ENCODE measurements around the gene ACADL. TPM values are rescaled to one million over a fixed set of nuclear protein-coding genes. Genes with fewer than 3 reads are reported as not detected.
"Not testable (repeated sequence)": the region's sequence is repeated elsewhere in the genome, so short reads cannot be mapped to it uniquely, and the experiment has no call there.

The ACADL gene
- total RNA-seq, 2 experiments from 2014 or later: not detected

DNA sequence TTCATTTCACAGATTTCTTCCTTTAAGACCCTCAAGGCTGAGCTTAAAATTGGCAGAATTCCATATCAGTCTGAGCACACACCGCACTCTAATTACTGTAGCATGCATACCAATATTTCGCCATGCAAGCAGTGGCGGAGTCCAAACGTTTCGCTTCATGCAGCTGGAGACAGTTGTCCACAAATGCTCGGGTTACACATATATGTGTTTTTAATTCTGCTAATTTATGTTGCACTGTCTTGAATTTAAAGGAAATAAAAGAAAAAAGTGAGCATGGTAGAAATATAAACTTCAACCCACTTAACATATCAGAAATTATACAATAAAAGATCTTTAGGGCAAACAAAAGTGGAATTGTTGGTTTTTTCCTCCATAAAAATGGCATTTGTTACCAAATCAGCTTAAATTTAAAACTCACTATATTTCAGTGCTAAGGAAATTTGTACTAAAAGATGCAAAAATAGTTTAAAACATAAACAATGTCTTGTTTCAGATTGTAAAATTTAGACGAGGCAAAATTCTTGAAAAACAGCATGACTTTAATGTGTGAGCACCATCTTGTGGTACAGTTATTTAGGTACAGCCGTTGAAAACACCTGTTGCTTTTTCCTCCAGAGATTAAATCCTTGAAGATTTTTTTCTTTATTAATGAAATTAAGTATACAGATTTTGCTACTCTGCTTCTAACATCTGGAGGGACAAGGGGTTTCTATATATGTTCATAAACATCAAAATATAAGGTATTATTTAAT, 30.0 kb downstream of the ACADL start:
- ChIA-PET CTCF (interaction anchor here (0.6 to 2.0 kb wide), 5 partner anchors 15 to 217 kb away, joined by 3 to 5 read pairs (median 3); no protein-coding TSS in a partner anchor), POLR2A (no interaction called here)
- peaks cover 11% of the 10 kb centered on the region for H3K27me3 Mint-ChIP-seq
- H3K27ac Mint-ChIP-seq: no peak overlapping the region
- no peak overlapping the region for H3K4me3 Mint-ChIP-seq
- H3K4me1 Mint-ChIP-seq: no peaks in the 10 kb centered on the region
- no peak for DNase-seq
- H3K9me3 Mint-ChIP-seq: no peaks in the 10 kb centered on the region
- no peaks in the 10 kb centered on the region for H3K36me3 Mint-ChIP-seq (ENCODE audit: low read depth)

DNA sequence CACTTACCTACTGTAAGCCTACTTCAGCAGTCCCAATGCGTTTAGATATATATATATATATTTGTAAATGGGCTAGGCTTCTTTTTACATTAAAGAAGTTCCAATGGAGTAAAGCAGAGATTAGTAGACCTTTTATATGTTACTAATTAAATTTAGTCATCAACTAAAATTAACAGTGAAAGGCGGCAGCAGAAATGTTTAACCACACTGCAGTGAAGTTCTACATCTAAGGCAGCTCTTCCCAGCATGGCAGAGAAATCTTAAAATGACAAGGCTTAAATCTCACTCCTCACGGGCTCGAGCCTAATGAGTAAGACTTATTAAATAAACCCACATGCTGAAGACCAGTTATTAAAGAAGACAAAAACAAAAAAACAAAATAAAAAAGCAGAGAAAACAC, 34.9 kb downstream of the ACADL start:
- Mint-ChIP-seq H3K4me1 (no peaks in the 10 kb centered on the region), H3K4me3 (no peak overlapping the region), H3K9me3 (peaks cover 3% of the 10 kb centered on the region), H3K27me3 (peaks cover 21% of the 10 kb centered on the region), H3K36me3 (ENCODE audit: low read depth) (peaks cover 9% of the 10 kb centered on the region), H3K27ac (no peak overlapping the region)
- DNase-seq: no peak
- POLR2A ChIA-PET: no interaction called here
- CTCF ChIA-PET: interaction anchor here (1.3 kb wide), 1 partner anchor 169 kb away, joined by 3 read pairs; no protein-coding TSS in a partner anchor

DNA sequence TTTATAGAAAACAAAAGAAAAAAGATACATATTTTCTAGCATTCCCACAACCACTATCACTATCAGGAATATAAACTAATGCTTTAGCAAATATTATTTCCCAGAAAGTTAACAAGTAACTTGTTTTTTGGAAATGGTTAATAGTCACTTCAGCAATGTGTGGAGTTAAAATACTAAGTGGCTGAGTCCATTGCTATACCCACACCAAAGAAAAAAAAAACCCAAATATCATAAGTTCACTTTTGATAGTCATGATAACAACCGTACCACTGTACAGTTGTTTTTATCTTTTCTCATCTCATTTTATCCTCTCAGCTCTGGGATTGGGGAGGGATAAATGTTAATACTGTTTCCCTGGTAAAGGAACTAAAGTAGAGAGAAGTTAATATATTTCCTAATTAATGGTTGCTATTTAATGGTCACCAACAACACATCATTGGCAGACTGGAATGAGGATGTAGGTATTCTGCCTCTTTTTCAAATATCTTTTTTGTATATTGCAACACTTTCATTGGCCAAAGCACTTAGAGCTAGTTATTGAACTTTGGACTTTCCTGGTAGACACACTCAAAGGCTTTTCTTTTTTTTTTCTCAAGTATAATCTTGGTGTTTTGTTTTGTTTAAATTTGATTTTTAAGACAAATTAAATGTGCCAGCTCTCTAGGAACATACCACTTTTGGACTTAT, 35.7 kb downstream of the ACADL start:
- Mint-ChIP-seq H3K9me3 (peaks cover 9% of the 10 kb centered on the region), H3K4me1 (no peaks in the 10 kb centered on the region), H3K27me3 (peaks cover 25% of the 10 kb centered on the region), H3K36me3 (ENCODE audit: low read depth) (peaks cover 14% of the 10 kb centered on the region), H3K27ac (no peak overlapping the region), H3K4me3 (no peak overlapping the region)
- ChIA-PET POLR2A (no interaction called here), CTCF (interaction anchor here (1.3 kb wide), 1 partner anchor 168 kb away, joined by 3 read pairs; no protein-coding TSS in a partner anchor)
- no peak for DNase-seq

DNA sequence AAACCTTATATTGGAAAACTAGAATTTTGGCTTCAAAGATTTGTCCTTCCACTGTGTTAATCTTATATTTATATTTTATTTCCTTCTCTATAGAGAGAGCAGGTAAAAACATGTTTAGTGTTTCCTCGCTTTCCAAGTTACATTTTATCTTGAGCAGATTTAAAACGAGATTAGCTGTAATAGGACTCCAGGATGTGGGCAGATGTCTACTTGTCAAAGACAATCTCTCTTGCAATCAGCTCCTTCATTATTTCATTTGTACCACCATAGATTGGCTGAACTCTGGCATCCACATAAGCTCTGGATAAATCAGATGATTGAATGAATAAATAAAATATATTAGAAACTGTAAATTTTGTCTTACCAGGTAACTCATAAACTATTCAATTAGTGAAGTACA, 36.5 kb downstream of the ACADL start:
- Mint-ChIP-seq H3K4me1 (peaks cover 4% of the 10 kb centered on the region), H3K36me3 (ENCODE audit: low read depth) (peaks cover 21% of the 10 kb centered on the region), H3K4me3 (no peak overlapping the region), H3K9me3 (peaks cover 17% of the 10 kb centered on the region), H3K27me3 (peaks cover 24% of the 10 kb centered on the region), H3K27ac (no peak overlapping the region)
- DNase-seq: no peak
- POLR2A ChIA-PET: no interaction called here
- CTCF ChIA-PET: no interaction called here

DNA sequence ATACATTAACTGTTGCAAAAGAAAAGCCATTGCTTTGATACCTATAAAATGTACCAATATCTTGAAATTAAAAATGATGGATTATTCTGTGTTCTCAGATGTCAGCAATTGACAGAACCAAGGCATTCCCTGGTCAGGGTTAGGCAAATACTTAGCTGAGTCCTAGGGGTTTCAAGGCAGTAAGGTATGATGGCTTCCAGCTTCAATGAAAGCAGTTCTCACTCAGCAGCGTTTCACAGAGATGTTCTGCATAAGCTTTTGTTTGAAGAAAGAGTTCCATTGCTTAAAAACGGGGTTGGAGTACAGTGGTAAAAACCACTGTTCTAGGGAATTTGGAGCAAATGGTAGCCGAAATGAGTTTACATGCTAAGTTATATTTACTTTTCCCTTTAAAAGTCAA, 37.1 kb downstream of the ACADL start:
- POLR2A ChIA-PET: no interaction called here
- Mint-ChIP-seq H3K4me1 (peaks cover 10% of the 10 kb centered on the region), H3K27ac (no peak overlapping the region), H3K36me3 (ENCODE audit: low read depth) (peaks cover 26% of the 10 kb centered on the region), H3K4me3 (no peak overlapping the region), H3K9me3 (peaks cover 23% of the 10 kb centered on the region), H3K27me3 (peaks cover 24% of the 10 kb centered on the region)
- no peak for DNase-seq
- CTCF ChIA-PET: no interaction called here

DNA sequence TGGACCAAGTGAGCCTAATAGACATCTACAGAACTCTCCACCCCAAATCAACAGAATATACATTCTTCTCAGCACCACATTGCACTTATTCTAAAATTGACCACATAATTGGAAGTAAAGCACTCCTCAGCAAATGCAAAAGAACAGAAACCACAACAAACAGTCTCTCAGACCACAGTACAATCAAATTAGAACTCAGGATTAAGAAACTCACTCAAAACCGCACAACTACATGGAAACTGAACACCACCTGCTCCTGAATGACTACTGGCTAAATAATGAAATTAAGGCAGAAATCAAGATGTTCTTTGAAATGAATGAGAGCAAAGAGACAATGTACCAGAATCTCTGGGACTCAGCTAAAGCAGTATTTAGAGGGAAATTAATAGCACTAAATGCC, 41.3 kb downstream of the ACADL start:
- POLR2A ChIA-PET, H3K27ac Mint-ChIP-seq, DNase-seq, CTCF ChIA-PET, H3K4me3 Mint-ChIP-seq: not testable (repeated sequence)
- H3K36me3 Mint-ChIP-seq (ENCODE audit: low read depth): peaks cover 27% of the 10 kb centered on the region
- peaks cover 32% of the 10 kb centered on the region for H3K27me3 Mint-ChIP-seq
- peaks cover 20% of the 10 kb centered on the region for H3K4me1 Mint-ChIP-seq
- H3K9me3 Mint-ChIP-seq: peaks cover 23% of the 10 kb centered on the region

DNA sequence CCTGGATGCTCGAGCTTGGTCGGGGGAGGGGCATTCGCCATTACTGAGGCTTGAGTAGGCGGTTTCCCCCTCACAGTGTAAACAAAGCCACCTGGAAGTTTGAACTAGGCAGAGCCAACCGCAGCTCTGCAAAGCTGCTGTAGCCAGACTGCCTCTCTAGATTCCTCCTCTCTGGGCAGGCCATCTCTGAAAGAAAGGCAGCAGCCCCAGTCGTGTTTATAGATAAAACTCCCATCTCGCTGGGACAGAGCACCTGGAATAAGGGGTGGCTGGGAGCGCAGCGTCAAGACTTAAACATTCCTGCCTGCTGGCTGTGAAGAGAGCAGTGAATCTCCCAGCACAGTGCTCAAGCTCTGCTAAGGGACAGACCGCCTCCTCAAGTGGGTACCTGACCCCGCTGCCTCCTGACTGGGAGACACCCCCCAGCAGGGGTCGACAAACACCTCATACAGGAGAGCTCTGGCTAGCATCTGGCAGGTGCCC, 43.6 kb downstream of the ACADL start:
- peaks cover 23% of the 10 kb centered on the region for H3K9me3 Mint-ChIP-seq
- CTCF ChIA-PET, H3K27ac Mint-ChIP-seq, DNase-seq, H3K4me3 Mint-ChIP-seq, POLR2A ChIA-PET: not testable (repeated sequence)
- peaks cover 44% of the 10 kb centered on the region for H3K27me3 Mint-ChIP-seq
- peaks cover 27% of the 10 kb centered on the region for H3K36me3 Mint-ChIP-seq (ENCODE audit: low read depth)
- H3K4me1 Mint-ChIP-seq: peaks cover 20% of the 10 kb centered on the region

DNA sequence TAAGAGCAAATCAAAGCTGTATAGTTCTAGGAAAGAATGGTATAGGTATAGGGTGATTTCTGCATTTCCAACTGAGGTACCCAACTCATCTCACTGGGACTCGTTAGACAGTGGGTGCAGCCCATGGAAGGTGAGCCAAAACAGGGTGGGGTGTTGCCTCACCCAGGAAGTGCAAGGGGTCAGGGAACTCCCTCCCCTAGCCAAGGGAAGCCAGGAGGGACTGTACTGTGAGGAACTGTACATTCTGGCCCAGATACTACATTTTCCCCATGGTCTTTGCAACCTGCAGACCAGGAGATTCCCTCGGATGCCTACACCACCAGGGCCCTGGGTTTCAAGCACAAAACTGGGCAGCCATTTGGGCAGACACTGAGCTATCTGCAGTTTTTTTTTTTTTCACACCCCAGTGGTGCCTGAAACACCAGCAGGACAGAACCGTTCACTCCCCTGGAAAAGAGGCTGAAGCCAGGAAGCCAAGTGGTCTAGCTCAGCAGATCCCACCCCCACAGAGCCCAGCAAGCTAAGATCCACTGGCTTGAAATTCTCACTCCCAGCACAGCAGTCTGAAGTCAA, 44.1 kb downstream of the ACADL start:
- Mint-ChIP-seq H3K27me3 (peaks cover 43% of the 10 kb centered on the region), H3K36me3 (ENCODE audit: low read depth) (peaks cover 22% of the 10 kb centered on the region), H3K9me3 (peaks cover 23% of the 10 kb centered on the region), H3K4me1 (peaks cover 20% of the 10 kb centered on the region)
- CTCF ChIA-PET, H3K4me3 Mint-ChIP-seq, H3K27ac Mint-ChIP-seq, DNase-seq: not testable (repeated sequence)
- POLR2A ChIA-PET: interaction anchor here (1.2 kb wide), 1 partner anchor 10 kb away, joined by 6 read pairs; the partner anchor contains the start of gene KANSL1L

DNA sequence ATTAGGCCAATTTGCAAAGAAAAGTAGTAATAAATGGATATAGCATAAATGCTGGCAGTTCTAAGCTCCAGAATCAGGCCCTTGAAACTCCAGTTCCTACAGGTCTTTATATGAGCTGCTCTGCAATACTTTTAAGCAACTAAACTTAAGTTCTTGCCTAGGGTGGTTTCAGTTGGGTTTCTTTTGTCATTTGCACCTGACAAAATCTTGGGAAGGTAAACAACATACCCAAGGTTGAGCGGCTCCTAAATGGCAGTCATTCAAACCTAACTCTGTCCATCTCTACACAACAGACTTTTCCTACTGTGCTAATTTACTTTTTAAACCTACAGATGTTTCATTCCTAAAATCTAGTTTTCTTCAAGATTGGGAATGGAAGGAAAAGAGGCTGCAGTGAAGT, 44.8 kb downstream of the ACADL start:
- POLR2A ChIA-PET: interaction anchor here (1.2 kb wide), 1 partner anchor 10 kb away, joined by 6 read pairs; the partner anchor contains the start of gene KANSL1L
- CTCF ChIA-PET: no interaction called here
- no peak for DNase-seq
- no peak overlapping the region for H3K4me3 Mint-ChIP-seq
- H3K36me3 Mint-ChIP-seq (ENCODE audit: low read depth): peaks cover 19% of the 10 kb centered on the region
- H3K9me3 Mint-ChIP-seq: peaks cover 21% of the 10 kb centered on the region
- no peak overlapping the region for H3K27ac Mint-ChIP-seq
- peaks cover 42% of the 10 kb centered on the region for H3K27me3 Mint-ChIP-seq
- H3K4me1 Mint-ChIP-seq: peaks cover 20% of the 10 kb centered on the region

DNA sequence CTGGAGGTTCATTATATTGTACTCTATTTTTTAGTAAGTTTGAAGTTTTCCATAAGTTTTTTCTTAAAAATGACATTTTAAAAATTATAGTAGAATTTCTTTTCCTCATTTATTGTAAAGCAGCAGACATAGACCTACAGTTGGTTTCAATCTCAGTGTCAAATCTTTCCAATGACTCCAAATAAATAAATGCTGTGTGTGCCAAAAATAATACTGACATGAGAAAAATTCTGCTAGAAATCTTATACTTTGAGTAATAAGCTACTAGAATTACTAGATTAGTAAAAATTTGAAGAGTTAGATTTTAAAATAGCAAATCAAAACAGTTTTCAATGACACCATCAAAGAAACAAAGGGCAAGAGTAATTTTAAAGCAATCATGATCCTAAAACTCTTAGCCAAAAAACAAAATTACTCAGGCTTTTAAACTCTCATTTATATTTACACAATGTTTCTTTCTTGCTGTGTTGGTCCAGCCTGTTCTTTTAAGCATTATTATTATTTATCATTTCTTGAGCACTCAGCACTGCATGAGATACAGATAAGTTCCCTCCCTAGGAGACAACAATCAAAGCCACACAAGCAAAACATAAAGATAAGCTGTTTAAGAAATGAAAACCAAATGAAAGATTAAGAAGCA, 45.8 kb downstream of the ACADL start:
- POLR2A ChIA-PET: interaction anchor here (1.2 kb wide), 1 partner anchor 9 kb away, joined by 6 read pairs; the partner anchor contains the start of gene KANSL1L
- H3K4me3 Mint-ChIP-seq: no peak overlapping the region
- CTCF ChIA-PET: interaction anchor here (0.9 kb wide), 1 partner anchor 16 kb away, joined by 3 read pairs; no protein-coding TSS in a partner anchor

DNA sequence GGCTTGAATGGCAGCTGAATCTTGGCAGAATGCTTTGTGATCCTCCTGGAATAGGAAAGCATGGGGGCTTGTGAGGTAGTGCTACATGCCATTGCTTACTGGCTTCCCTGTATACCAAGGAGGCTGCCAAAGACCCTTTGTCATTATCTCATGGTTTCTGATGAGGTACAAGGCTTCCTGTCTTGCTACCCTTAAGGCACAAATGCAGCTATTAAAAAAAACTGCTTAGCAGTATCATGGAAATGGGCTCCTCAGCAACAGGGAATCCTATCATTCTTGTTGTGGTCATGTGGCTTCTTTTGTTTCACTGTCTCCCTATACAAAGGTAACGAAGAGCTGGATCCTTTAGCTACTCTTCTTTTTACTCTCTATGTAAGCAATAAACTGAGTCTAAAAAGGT, 47.5 kb downstream of the ACADL start:
- DNase-seq: no peak
- ChIA-PET POLR2A (no interaction called here), CTCF (interaction anchor here (1.2 kb wide), 1 partner anchor 21 kb away, joined by 3 read pairs; no protein-coding TSS in a partner anchor)
- H3K27me3 Mint-ChIP-seq: peaks cover 49% of the 10 kb centered on the region
- no peak overlapping the region for H3K27ac Mint-ChIP-seq
- no peak overlapping the region for H3K4me3 Mint-ChIP-seq
- no peaks in the 10 kb centered on the region for H3K36me3 Mint-ChIP-seq (ENCODE audit: low read depth)
- no peaks in the 10 kb centered on the region for H3K9me3 Mint-ChIP-seq
- peaks cover 9% of the 10 kb centered on the region for H3K4me1 Mint-ChIP-seq

More for the DNA sequence above, 45.8 kb downstream of the ACADL start:
- H3K9me3 Mint-ChIP-seq: peaks cover 13% of the 10 kb centered on the region
- peaks cover 12% of the 10 kb centered on the region for H3K36me3 Mint-ChIP-seq (ENCODE audit: low read depth)
- H3K27me3 Mint-ChIP-seq: peaks cover 42% of the 10 kb centered on the region
- peaks cover 20% of the 10 kb centered on the region for H3K4me1 Mint-ChIP-seq
- no peak for DNase-seq
- no peak overlapping the region for H3K27ac Mint-ChIP-seq

DNA sequence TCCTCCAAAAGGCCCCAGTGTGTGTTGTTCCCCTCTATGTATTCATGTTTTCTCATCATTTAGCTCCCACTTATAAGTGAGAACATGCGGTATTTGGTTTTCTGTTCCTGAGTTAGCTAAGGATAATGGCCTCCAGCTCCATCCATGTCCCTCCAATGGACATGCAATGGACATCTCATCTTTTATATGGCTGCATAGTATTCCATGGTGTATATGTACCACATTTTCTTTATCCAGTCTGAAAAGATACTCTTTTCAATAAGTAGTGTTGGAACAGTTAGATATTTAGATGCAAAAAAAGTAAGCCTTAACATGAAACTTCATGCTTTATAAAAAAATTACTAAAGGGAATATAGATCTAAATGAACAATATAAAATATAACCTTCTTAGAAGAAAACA, 48.1 kb downstream of the ACADL start:
- H3K9me3 Mint-ChIP-seq; H3K27ac Mint-ChIP-seq; DNase-seq; H3K4me3 Mint-ChIP-seq; H3K36me3 Mint-ChIP-seq (ENCODE audit: low read depth); POLR2A ChIA-PET: not testable (repeated sequence)
- CTCF ChIA-PET: interaction anchor here (1.2 kb wide), 1 partner anchor 22 kb away, joined by 3 read pairs; no protein-coding TSS in a partner anchor
- H3K4me1 Mint-ChIP-seq: peaks cover 11% of the 10 kb centered on the region
- H3K27me3 Mint-ChIP-seq: peaks cover 51% of the 10 kb centered on the region

Data from activated CD4-positive, alpha-beta memory T cell treated with anti-CD3 and anti-CD28 coated beads, Interleukin-2, amount 10 ng/mL, durations not matched to agents 7 days and 5 days (primary cell).